HG03442 (cell line): ENCODE results near the gene AGAP1.
"Not testable (repeated sequence)": the region's sequence is repeated elsewhere in the genome, so short reads cannot be mapped to it uniquely, and the experiment has no call there.

ENCODE experiments used
- ATAC-seq: cut with Tn5 transposase; IDR thresholded peaks from one replicate; pipeline ENCODE4 v1.9.1; 2021; ENCODE audit warnings: mild to moderate bottlenecking, moderate library complexity; ENCODE audit not compliant: unreplicated experiment

AGAP1 gene

GRCh38 chr2:236045251-236046235, 551.7 kb downstream of the AGAP1 start:
- no peak for ATAC-seq

DNA sequence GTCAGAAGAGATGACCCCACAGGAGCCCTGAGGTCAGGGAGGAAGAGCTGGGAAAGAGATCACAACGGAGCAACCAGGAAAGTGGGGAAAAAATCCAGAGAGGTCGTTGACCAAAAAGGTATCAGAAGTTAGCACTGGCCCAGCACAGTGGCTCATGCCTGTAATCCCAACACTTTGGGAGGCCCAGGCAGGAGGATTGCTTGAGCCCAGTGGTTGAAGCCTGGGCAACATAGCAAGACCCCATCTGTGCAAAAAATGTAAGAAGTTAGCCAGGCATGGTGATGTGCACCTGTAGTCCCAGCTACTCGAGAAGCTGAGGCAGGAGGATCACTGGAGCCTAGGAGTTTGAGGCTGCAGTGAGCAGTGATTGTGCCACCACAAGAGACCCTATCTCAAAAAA, 552.9 kb downstream of the AGAP1 start:
- no peak for ATAC-seq

GRCh38 chr2:236047176-236047575, 553.3 kb downstream of the AGAP1 start:
- ATAC-seq, result no peak

DNA sequence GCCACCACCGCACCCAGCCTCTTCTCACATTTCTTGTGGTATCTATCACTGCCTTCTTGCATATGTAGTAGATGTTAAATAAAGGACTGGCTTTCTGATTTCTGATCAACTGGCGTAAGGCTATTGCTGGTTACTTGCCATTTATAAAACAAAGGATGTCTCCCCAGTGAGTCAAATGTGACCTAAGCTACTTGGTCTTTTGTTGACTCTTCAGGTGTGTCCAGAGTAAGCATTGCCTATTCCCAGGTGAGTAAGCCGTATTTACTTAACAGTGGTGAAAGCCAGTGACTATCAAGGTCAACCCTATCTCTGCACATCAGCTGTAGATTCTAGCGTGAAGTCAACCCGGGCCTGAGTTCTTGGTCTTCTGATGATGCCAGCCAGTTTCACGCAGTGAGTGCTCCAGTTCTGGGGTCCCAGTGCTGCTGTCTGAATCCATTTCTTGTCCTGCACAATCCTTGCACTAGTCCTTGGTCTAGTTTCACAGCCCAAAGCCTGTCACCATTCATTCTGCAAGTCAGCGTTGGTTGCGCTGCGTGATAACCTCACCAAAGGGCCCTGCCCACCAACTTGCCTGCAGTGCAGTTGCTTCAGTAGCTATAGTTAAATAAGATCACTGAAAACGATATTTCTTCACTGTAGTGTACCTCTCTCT, 554.2 kb downstream of the AGAP1 start:
- no peak for ATAC-seq

DNA sequence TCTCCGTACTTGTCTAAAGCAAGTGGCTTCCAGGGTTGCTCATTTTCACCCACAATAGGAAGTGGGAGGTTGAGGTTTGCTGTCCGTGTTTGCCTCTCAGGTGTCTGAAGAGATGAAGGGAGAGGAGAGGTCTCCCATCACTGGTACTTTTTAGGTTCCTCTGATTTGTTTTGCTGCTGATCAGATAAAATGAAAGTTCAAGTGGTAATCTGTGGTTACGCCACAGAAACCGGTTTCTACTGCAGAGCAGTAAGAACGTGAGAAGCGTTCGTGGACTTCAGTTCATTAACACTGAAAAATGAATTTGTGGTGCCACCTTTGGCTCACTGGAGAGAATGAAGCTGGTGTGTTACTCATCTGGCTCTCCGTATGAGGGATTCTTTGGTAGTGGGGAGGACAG, 556.1 kb downstream of the AGAP1 start:
- no peak for ATAC-seq

- ATAC-seq, result no peak
These were observed 557.5 kb downstream of the AGAP1 start for GRCh38 chr2:236051351-236051750.

GRCh38 chr2:236051806-236052205, 558.0 kb downstream of the AGAP1 start:
- no peak for ATAC-seq

- no peak for ATAC-seq
These were observed 558.4 kb downstream of the AGAP1 start for GRCh38 chr2:236052206-236052605.

DNA sequence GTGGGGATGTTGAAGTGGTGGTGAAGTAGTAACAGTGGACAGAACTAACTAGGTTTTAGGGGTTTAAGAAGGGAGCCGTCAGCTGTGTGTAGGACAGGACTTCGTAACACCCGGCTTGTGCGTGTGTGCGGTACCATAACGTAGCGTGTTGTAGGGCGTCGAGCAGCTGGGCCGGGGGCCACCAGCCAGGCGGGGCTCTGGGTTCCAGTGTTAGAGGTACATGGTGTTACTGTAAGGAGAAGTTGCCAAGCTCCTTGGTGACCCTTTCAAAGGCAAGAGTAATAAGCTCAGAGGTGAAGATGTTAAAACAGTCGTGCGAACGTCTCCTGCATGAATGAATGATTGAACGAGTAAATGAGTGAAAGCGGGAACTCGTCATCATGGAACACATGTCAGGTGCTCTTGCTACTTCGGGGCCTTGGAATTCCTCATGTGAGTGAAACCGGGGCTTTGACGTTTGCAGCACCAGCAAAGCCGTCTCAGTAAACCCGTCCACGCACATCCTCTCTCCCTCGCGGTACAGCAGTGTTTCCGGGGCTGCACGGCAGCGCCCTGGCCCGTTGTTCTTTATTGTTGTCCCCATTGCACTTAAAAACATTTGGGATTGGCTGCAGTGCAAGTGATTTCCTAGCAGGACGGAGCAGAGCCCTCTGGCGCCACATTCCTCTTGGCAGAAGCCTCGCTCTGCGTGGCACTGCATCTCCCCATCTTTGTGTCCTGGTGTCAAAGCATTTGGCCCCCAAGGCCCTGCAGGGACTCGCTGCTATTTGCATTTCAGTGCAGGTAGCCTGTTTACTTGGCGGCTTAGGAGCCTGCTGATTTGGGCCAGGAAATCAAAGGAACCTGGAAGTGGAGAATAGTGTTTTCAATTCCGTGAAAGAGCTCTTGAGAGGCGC, 559.3 kb downstream of the AGAP1 start:
- ATAC-seq, result no peak

DNA sequence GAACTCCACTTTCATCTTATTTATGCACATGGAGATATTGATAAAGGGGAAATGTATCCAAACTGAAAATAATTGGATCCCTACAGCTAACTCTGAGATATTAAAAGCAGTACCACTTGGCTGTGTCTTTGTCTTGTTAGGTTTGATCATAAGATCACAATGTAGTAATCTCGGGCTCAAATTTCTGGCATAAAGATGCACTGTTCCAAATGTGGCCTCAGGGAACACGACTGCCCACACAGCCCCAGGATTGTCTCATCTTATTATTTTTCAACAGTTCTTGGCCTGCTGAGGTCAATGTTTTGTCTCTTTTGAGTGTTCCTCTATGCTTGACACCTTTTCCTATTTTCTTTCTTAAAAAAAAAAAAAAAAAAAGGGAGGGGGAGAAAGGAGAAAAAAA, 560.3 kb downstream of the AGAP1 start:
- ATAC-seq, result no peak

DNA sequence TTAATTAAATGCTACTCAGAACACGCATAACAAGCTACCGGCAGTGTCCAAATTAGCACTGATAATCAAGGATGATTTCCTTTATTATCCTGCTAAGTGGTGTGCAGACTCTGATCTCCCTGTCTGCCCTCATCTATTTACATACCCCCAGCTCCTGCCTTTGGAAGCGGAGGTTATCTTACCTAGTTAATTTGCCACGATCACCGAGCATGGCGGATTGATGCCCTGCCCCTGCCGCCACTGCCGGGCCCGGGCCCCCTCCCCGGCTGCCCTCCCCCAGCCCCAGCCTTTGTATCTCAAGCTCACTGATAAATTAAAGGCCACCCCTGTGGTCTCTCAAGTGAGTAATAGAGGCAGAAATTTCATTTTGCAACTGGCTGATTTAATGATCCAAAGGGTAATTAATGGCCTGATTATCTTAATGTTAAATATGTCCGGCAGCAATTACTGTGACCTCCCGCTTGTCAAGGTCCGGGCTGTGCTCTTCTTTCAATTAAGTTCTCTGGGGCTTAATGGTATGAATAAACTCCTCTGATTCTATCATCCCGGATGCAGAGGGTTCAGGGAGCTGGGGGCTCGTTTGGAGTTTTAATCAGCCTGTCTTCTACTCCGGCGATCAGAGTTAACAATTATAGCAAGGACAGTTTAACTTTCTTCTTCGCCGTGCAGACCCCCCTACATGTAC, 560.9 kb downstream of the AGAP1 start:
- ATAC-seq, result no peak

DNA sequence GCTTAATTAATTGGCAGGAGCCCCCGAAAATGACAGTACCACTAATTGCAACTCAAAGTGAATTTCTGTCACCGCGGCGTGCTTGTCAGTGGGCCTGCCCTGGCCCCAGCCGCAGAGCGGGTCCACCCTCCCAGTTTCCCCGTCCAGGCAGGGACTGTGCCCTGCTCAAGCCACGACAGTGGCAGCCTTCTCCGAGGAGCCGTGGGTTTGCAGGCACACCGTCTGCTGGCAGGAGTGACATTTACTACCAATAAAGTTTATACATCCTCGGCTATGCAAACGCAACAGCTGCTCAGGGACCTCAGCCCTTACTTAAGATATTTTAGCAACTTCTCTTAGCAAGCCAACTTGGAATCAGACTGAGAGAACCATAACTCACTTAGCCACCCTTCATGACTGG, 561.6 kb downstream of the AGAP1 start:
- no peak for ATAC-seq

DNA sequence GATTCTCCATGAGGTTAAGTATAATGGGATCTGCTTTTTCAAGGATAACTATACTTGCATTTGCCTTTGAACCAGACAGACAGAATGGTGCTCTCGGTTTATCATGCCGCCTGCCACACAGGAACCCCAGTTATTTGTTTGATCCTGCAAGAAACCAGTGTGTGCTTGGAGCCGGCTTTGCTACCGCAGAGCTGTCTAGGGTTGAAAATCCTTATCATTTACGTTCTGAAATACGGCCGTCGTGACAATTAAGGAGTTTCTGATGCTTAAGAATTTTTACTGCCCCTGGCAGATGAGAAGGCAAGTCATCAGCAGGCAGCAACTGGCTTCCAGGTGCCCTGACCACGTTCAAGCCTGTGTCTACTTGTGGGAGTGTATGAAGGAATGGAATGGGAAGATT, 562.3 kb downstream of the AGAP1 start:
- no peak for ATAC-seq

- no peak for ATAC-seq
These were observed 563.5 kb downstream of the AGAP1 start for GRCh38 chr2:236057375-236057774.

DNA sequence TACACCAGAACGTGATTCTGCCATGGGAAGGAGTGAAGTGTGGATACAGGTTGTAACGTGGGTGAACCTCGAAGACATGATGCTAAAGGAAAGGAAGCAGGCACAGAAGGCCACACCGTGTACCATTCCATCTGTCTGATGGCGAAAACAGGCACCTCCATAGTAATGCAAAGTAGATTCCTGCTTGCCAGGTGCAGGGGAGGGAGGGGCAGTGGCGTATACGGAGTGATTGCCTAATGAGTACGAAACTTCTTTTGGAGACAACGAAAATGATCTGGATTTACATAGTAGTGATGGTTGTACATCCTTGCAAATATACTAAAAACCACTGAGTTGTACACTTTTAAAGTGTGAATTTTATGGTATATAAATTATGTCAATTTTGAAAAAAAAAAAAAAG, 567.7 kb downstream of the AGAP1 start:
- ATAC-seq, result no peak

- no peak for ATAC-seq
These were observed 568.1 kb downstream of the AGAP1 start for GRCh38 chr2:236061899-236062298.

DNA sequence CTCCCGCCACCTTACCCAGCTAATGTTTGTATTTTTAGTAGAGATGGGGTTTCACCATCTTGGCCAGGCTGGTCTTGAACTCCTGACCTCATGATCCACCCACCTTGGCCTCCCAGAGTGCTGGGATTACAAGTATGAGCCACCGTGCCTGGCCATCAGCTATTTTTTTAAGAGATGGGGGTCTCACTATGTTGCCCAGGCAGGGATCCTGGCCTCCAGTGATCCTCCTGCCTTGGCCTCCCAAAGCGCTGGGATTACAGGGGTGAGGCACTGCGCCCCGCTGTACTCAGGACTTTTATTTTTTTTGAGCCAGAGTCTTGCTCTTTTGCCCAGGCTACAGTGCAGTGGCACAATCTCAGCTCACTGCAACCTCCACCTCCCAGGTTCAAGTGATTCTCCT, 569.0 kb downstream of the AGAP1 start:
- not testable (repeated sequence) for ATAC-seq

GRCh38 chr2:236063994-236064393, 570.2 kb downstream of the AGAP1 start:
- ATAC-seq, result no peak

DNA sequence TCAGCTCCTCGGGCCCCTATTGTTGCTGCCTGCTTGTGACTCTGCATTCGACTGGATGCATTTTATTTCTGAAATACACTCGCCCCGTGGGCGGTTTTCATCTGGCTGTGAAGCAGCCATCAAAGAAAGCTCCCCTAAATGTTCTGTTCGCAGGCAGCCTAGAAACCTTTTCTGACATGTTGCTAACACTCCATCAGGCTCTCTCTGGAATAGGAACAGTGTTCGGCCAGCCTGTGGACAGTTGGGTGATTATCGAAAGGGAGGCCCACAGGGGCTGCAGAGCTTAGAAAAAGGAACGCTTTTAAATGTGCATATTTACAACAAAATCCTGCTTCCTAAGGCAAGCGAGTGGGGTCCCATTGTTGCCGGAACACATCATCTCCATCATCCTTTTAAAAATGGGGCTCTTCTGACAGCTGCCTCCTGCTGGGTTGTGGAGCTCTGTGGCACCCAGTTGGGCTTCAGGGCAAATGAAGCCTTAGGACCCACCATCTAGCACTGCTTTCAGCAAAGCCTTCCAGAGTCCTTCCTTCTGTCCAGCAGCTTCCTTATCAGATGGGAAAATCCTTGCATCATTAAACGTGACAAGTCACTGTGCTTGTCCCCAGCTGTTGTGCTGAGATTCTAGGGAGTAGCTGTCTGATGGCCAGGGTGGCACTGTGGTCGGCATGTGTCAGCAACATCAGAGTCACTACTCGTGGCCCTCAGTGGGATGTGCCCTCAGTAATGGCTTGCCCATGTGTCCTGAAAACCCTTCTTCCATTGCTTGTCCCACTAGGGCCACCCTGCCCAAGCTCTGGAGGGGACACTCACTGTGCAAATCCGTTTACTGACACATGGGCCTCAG, 571.7 kb downstream of the AGAP1 start:
- ATAC-seq, result no peak

- ATAC-seq, result no peak
These were observed 576.4 kb downstream of the AGAP1 start for GRCh38 chr2:236070236-236070635.
